ENCODE results near the gene ETFA. TPM values are rescaled to one million over a fixed set of nuclear protein-coding genes. Genes with fewer than 3 reads are reported as not detected.

The ETFA gene
- total RNA-seq, 4 donors from 2014 or later = 89.9 to 144 (median 114) TPM

DNA sequence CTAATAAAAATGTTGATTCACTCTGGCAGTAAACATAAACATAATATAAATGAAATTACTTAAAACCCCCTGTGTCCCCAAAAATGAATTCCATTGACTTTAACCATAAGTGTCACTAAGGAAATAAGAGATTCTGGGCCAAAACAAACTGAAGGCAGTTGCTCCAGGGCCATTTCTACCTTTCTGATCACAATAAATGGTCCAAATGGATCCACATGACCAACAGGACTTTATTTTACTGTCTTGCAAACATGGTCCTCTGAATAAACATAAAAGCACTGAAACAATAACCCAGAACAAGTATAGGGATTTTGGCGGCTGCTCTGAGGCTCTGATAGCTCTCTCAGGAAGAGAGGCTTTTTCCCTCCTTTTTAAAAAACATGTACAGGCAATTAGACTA, 77.3 kb downstream of the ETFA start:
- ATAC-seq (ENCODE audit: low FRiP score) (no peak), DNase-seq (ENCODE audit: low spot score) (no peak)
- TF ChIP-seq, protein P1, sequence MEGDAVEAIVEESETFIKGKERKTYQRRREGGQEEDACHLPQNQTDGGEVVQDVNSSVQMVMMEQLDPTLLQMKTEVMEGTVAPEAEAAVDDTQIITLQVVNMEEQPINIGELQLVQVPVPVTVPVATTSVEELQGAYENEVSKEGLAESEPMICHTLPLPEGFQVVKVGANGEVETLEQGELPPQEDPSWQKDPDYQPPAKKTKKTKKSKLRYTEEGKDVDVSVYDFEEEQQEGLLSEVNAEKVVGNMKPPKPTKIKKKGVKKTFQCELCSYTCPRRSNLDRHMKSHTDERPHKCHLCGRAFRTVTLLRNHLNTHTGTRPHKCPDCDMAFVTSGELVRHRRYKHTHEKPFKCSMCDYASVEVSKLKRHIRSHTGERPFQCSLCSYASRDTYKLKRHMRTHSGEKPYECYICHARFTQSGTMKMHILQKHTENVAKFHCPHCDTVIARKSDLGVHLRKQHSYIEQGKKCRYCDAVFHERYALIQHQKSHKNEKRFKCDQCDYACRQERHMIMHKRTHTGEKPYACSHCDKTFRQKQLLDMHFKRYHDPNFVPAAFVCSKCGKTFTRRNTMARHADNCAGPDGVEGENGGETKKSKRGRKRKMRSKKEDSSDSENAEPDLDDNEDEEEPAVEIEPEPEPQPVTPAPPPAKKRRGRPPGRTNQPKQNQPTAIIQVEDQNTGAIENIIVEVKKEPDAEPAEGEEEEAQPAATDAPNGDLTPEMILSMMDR (IDR thresholded peaks at IDR 0.05) = no peak

DNA sequence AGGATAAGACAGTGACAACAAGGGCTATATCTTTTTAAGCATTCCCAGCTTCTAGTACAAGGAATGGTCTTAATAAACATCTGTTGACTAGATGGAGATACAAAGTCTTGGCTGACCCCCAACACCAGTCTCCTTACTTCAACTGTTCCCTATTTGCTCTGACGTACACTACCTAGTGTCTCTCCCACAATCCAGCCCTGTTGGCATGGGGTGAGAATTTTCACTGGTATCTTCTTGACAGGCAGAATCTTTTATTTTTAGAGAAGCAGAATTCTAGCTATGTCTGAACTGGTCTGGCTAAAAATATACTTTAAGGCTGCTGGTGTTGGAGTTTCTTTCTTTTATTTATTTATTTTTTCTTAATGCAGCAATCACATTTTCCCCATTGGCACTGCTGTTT, 82.0 kb downstream of the ETFA start:
- DNase-seq (ENCODE audit: low spot score) (no peak), ATAC-seq (ENCODE audit: low FRiP score) (no peak)
- TF ChIP-seq, protein P1 (IDR thresholded peaks at IDR 0.05) = no peak

DNA sequence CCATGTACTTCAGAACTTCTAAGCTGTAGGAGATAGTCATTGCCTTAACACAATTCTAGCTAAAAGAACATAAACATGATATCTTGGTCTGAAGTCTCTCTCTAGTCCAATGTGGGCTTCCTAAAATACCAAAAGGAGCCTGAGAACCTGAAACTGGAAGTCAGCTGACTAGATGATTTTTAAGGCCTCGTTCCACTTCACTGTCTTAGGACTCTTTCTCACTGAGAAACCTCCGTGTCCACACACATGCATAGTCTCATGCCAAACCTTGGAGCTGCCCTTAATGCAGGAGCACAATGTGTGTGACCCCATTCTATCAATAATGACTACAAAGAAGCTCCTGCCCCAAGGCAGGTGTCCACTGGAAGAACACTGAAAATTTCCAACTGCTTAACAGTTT, 87.7 kb downstream of the ETFA start:
- DNase-seq (ENCODE audit: low spot score) (no peak), ATAC-seq (ENCODE audit: low FRiP score) (no peak)
- TF ChIP-seq, protein P1 (IDR thresholded peaks at IDR 0.05) = no peak

DNA sequence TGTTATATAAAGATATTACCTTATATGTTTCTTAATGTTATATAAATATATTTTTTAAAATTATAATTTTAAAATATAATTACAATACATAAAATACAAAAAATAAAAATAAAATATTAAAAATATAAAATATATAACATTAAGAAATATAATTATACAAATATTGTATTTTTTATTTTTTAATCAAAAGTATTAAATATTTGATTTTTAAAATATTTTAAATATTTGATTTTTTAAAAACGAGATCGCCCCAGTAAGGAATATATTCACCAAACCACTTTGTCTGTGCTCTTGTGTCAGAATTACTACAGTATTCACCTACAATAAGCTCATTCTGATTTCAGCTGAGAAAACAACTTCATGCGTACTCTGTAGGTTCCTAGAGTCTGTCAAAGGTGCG, 89.1 kb downstream of the ETFA start:
- no peak for ATAC-seq (ENCODE audit: low FRiP score)

DNA sequence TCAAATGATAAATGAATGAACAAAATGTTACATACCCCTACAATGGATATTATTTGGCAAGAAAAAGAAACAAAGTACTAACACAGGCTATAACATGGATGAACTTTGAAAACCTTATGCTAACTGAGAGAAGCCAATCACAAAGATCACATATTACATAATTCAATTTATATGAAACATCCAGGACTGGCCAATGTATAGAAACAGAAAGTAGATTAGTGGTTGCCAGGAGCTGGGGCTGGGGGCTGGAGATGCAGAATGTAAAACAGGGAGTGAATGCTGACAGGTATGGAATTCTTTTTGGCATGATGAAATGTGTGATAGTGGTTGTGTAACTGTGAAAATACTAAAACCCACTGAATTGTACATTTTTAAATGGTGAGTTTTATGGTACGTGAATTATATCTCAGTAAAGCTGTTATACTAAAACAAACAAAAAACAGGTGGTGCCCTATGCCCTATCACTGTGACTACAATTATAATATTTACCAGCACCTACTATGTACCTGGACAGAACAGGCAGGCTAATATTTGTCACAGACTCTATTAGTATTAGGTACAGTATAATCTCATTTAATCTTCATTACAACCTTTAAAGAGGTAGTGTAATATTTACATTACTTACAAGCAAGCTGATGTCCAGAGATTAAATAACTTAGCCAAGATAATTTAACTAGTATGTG, 90.0 kb downstream of the ETFA start:
- no peak for ATAC-seq (ENCODE audit: low FRiP score)
- no peak for DNase-seq (ENCODE audit: low spot score)
- TF ChIP-seq, protein P1 (IDR thresholded peaks at IDR 0.05) = no peak

More for the DNA sequence above, 89.1 kb downstream of the ETFA start:
- TF ChIP-seq, protein P1 (IDR thresholded peaks at IDR 0.05) = no peak
- no peak for DNase-seq (ENCODE audit: low spot score)

DNA sequence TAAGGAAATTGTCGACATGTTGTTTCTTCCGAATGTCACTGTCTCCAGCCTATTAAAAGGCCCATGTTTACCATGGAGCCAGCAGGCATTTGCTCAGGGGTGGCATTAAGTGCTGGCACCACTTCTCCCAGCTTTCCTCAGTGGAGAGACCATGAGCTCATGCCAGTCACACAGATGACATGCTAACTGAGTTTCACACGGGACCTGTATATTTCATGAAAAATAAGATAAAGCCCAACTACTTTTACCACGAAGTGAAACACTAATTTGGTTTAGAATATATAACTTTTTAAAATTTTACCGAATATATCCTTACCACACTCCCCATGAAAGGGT, 93.4 kb downstream of the ETFA start:
- ATAC-seq (ENCODE audit: low FRiP score) (no peak), DNase-seq (ENCODE audit: low spot score) (no peak)
- TF ChIP-seq, protein P1 (IDR thresholded peaks at IDR 0.05) = no peak
